Hematopoietic multipotent progenitor cell treated with erythropoietin and hydrocortisone succinate and interleukin-3 and kit ligand, for 17 days (in vitro differentiated cells): Measurements from ENCODE around the gene ZNF484.
"Not testable (repeated sequence)": the region's sequence is repeated elsewhere in the genome, so short reads cannot be mapped to it uniquely, and the experiment has no call there.

Experiments used
- DNase-seq: peaks from one replicate; pipeline ENCODE4 v3.0.0-alpha.2; 2015; ENCODE audit warnings: low spot score

Gene ZNF484

DNA sequence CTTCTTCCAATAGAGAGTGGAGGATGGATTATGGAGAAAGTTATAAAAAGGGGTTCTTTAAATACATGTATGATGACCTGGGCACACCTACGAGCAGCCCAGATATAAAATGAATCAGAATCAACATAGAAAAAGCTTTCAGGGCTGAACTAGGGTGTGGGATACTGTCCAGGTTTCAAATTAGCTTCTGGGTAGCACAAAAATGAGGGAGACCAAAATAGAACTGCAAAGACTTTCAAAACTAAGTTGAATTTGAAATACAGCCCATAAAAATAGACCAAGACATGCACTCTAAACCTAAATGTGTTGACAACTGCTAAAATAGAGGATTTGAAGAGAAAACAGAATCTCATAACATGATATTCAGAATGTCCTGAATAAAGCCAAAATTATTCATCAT, 17.0 kb downstream of the ZNF484 start:
- DNase-seq: no peak

DNA sequence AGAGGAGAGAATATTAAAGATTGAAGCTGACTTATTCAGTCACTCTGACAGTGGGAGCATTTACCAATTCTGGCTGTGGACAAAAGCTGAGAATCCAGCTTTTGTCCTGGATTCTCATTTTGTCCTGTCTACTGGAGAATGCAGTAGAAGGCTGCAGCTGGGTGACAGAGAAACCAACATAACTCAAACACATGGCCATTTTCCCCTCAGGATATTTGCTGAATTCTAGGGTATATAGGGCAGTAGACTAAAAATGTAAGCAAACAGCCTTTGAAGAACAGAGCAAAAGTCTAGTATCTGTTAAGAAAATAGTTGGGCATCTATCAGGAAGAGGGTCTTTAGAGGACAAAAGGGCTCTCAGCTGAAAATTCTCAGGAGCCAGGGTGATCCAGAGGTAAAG, 20.6 kb downstream of the ZNF484 start:
- DNase-seq: no peak

DNA sequence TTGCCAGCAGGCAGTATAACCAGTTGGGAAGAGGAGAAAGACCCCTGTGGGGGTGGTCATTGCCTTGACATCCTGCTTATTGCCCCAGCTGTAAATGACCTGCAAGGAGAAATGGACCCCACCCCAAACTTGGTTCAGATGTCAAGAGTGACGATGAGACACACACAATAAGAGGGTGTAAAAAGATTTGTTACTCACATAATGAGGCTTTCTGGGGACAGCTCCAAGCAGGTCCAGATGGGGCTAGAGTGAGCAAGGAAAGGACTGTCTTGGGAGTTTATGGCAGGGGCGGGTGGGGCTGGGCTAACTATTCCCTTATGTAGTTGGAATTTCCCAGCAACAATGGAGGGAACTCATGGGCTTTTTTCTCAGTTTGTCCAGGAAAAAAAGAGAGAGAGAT, 24.1 kb downstream of the ZNF484 start:
- DNase-seq: no peak

DNA sequence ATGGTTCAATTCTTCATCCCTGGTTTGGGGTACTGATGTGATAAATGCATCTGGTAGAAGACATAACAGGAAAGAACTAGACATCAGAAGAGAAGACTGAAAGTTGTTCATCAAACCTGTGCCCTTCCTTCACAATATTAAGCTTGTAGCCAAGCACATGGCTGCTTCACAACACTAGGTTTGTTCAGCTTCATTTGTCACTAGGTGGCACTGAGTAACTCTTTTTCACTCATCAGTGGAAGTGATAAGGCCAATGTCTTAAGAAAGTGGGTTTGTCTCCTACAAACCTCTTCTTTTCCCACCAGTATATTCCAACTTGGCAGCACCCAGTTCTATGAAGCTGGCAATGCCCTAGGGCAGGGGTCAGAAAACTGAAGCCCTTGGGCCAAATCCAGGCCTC, 26.9 kb downstream of the ZNF484 start:
- no peak for DNase-seq

DNA sequence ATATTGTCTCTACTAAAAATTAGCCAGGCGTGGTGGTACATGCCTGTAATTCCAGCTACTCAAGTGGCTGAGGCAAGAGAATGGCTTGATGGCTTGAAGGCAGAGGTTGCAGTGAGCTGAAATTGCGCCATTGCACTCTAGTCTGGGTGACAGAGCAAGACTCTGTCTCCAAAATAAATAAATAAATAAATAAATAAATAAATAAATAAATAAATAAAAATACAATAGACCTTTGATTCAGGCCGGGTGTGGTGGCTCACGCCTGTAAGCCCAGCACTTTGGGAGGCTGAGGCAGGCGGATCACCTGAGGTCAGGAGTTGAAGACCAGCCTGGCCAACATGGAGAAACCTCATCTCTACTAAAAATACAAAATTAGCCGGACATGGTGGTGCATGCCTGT, 29.1 kb downstream of the ZNF484 start:
- not testable (repeated sequence) for DNase-seq

DNA sequence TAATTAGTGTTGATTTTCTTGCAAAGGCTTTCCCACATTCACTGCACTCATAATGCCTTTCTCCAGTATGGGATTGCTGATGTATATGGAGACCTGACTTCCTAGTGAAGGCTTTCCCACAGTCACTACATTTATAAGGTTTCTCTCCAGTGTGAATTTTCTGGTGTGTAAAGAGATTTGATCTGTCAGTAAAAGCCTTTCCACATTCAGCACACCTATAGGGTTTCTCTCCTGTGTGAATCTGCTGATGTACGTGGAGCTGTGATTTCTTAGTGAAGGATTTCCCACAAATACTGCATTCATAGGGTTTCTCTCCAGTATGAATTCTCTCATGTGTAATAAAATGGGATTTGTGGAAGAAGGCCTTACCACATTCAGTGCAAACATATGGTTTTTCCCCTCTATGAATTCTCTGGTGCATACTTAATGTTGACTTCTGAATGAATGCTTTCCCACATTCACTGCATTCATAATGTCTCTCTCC, 31.1 kb downstream of the ZNF484 start:
- DNase-seq: no peak

DNA sequence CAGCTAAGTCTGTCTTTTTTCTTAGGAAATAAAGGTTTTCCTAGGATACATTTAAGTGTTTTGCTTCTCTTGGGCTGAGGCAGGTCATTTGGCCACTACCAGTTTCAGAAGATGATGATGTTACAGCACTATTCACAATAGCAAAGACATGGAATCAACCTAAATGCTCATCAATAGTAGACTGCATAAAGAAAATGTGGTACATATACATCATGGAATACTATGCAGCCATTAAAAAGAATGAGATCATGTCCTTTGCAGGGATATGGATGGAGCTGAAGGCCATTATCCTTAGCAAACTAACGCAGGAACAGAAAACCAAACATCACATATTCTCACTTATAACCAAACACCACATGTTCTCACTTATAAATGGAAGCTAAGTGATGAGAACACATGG, 39.4 kb downstream of the ZNF484 start:
- DNase-seq: not testable (repeated sequence)

DNA sequence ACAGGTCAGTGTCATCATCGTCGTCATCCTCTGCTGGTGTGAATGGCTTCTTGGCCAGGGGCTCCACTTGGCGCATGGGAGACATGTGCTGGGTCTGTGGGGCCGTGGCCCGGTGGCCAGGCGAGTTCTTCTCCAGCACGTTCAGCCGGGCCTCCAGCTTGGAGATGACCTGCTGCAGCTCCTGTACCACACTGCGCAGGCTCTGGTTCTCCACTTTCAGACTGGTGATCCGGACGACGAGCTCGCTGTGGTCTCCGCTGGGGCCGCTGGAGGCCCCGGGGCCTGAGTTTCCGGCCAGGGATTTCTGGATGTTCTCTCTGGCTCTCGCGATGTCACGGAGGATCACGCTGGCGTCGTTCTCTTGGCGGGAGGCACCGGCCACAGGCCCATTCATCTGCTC, 40.6 kb downstream of the ZNF484 start:
- no peak for DNase-seq

DNA sequence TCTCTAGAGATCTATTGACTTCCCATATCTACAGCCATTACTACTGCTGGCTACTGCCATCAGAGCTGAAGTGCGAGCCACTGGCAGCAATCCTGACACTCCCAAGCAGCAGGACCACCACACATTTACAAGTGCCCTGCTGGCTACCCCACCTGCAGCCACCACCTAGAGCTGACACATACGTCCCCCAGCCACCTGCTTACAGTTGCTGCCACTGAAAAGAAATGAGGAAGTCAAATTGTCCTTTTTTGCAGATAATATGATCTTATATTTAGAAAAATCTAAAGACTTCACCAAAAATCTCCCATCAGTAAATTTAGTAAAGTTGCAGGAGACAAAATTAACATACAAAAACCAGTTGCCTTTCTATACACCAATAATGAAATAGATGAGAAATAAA, 48.4 kb downstream of the ZNF484 start:
- no peak for DNase-seq

DNA sequence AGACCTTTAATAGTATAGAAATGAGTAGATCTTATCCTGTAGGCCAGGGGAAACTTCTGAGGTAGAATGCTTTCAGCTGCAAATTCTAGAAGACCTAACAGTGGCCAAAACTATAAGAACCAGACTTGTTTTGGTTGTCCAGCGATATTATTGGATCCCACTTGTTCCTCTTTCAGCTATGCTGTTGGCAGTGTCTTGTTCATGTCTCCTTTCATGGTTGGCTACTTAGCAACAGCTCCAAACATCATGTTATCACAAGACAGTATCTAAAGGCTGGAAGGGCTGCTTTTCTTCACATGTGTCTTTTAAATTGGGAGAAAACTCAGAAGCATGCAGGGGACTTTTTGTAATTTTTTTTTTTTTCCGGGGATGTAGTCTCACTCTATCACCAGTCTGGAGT, 52.8 kb downstream of the ZNF484 start:
- not testable (repeated sequence) for DNase-seq

DNA sequence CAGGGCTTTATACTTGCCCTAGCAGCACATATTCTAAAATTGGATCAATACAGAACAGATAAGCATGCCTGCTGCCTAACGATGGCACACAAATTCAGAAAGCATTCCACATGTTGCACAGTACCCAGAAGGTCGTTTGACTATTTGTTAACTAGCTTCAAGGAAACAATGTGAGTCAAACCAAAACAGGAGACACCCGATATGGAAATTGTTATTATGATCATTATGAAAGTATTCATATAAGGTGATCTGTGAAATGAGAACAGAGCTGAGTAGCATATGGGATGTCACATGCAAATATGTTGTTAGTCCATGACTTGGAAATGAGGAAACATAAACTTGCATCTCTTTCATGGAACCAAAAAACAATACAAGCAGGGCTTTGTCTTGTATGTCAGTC, 56.9 kb downstream of the ZNF484 start:
- no peak for DNase-seq

DNA sequence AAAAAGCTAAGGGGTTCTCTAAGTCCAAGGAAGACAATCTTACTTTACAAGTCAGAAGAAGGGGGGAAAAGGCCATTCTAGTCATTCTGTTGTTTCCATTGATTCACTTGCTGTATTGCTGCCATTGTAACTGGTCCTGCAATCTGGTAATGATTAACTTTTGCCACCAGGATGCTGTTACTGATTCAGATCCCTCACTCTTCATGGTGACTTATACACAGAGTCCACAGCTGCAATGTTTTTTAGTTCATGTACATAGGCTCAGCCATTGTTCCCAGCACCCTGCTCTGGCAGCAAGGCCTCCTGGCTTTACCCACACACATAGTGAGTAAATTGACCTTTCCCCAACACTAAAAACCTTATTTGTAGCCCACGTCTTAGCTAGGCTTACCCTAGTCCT, 57.9 kb downstream of the ZNF484 start:
- DNase-seq: not testable (repeated sequence)

DNA sequence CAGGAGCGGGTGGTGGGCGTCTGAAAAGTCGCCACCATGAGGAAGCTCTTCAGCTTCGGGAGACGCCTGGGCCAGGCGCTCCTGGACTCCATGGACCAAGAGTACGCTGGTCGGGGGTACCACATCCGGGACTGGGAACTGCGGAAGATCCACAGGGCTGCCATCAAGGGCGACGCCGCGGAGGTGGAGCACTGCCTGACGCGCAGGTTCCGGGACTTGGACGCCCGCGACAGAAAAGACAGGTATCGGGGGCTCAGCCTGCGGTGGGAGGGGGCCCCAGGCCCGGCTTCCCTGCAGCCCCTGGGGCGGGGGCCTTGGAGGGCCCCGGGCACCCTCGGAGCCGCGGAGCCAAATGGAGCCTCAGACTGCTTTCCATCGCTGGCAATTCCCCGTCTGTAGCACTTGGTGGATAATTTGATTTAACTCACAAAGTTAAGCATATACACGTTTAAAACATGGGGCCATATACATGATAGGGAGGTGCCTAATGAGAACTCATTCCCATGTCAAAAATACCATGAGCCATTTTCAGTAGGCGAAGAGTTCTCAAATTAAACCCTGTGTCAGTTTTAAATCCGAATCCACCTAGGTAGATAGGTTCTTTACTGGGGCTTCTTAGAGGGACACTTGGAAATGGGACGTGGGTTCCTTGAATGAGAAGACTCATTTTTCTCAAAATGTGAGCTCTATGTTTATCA, 68.1 kb downstream of the ZNF484 start:
- not testable (repeated sequence) for DNase-seq

DNA sequence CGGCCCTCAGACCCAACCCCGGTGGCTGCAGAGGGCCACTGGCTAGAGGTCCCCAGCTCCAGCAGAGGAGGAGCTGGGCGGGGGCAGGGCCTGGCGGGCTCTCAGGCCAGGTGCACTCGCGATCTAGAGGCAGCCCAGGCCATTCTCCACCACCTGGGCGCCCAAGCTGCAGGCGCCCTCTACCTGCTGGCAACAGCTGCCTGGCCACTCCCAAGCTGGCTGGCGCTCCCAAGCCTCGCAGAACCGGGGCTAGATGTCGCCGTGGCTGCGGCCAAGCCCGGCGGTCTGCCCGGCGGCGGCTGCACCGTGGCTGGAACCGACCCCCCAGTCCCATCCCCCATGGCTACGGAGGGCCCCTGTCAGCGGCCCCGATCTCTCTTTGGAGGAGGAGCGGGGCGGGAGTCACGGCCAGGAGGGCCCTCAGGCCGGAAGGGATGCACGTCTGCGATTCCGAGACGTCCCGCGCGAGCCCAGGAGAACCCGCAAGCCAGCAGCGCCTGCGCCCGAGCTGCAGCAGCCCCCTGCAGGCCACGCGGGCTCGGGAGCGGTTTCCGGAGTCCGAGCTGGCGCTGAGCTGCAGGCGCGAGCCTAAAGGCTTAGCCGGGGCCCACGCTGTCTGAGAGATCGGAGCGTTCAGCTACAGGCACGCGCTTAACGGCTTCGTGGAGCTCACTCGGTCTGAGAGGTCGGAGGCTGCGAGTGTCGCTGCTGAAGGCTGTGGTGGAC, 68.9 kb downstream of the ZNF484 start:
- DNase-seq: no peak

DNA sequence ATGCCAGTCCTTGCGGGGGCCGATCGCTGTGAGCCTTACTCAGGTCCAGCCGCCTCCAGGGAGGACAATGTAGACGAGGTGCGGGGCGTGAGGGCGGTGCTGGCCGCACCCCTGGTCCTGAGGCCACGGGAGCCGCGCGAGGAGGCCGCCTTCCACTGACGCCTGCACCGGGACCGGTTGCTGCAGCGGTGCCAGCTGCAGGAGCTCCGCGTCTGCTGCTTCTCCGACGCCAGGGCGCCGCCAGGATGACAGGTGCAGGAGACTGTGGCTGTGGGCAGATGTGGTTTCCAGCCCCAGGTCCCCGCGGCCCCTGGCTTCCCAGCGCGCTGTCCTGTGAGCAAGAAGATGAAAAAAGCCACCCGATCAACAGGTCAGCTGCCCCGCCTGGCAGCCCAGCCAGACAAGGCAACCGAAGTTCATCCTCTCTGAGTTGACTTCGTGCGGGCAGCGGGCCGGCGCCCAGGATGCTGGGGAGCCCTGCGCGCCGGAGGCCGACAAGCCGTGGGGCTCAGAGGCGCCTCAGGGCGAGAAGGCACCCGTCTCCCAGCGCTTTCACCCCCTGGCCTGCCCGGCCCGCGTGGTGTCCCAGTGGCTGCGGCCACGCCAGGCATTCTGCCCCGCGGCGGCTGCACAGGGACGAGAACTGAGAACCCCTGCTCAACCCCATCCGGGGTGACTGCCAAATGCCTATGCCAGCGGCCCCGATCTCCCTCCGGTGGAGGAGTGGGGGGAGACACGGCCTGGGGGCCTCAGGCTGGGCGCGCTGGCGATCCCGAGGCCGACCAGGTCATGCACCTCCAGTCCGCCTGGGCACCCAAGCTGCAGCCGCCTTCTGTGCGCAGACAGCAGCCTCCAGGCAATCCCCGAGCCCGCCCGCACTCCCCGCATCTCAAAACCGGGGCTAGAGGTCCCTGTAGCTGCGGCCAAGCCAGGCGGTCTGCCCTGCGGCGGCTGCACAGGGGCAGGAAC, 69.8 kb downstream of the ZNF484 start:
- no peak for DNase-seq

DNA sequence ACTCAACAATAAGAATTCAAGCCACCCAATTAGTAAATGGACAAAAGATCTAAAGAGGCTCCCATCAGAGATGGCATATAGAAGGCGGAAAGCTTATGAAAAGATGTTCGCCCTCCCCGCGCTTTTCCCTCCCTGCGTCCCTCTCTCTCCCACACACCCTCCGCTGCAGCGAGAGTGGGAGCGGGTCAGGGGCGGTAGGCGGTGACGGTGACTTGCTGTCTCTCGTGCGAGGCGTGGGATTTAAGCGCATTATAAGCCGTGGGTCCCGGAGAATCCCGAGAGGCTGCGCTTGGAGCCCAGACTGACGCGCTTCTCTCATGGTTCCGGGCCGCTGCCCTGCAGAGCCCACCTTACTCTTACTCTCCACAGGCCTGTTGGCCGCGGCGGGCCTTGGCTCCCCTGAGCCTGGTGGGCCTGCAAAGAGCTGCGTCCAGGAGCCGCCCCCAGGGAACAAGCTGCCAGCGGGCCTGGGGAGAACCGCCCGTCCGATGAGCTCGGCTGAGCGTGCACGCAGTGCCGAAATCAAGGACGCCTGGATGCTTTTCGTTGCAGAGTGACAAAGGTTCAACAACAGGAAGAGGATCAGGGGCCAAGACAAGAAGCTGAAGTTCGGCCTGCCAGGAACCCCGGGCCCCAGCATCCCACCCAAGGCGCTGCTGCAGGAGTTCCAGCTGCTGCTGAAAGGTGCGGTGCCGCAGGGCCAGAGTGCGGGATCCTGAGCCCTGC, 70.6 kb downstream of the ZNF484 start:
- no peak for DNase-seq

DNA sequence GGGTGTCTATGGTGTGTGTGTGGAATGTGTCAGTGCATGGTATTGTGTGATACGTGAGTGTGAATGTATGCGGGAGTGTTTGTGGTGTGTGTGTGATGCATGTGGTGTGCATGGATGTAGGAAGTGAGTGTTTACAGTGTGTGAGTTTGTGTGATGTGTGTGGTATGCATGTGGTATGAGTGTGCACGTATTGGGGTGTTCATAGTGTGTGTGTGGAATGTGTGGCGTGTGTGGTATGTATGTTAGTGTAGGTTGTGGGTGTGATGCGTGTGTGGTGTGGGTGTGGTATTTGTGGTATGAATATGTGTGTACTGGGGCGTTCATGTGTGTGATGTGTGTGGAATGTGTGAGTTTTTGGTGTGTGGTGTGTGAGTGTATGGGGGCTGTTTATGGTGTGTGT, 73.1 kb downstream of the ZNF484 start:
- no peak for DNase-seq

DNA sequence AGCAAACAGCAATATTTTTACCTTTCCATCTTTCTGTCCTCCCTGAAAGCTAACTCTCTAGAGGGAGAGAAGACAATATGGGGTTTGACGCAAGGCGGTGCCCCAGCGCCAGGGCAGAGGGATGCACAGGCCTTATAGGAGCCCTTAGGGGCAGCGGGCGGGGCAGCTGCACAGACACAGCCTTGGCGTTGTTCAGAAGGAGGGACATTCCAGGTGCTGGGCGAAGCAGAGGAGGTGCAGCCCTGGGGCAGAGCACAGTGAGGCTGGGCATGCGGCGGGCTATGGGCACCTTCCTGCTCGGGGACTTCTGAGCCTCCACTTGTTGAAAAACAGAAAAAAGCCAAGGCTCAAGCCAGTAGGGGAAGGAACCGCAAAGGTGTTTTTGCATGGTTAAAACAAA, 79.5 kb downstream of the ZNF484 start:
- no peak for DNase-seq

DNA sequence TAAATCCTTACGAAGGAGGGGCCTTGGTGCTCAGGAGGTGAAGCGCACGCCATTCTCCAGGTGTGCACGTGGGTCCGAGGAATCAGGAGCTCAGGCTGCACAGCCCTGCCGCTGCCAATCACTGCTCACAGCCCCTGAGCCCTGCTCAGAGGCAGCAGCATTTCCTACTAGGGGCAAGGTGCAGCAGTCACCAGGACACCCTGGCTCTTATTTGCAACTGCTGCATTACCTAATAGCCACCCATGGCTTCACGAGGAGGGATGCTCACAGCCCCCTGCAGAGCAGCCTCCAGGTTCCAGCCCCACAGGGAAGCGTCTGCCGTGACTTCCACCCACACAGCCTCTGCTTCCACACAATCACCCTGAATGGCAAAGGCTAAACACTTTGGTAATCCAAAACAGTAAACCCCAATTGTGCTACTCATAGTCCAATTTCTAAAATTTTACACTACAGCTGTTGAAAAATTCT, 81.5 kb downstream of the ZNF484 start:
- DNase-seq: not testable (repeated sequence)

DNA sequence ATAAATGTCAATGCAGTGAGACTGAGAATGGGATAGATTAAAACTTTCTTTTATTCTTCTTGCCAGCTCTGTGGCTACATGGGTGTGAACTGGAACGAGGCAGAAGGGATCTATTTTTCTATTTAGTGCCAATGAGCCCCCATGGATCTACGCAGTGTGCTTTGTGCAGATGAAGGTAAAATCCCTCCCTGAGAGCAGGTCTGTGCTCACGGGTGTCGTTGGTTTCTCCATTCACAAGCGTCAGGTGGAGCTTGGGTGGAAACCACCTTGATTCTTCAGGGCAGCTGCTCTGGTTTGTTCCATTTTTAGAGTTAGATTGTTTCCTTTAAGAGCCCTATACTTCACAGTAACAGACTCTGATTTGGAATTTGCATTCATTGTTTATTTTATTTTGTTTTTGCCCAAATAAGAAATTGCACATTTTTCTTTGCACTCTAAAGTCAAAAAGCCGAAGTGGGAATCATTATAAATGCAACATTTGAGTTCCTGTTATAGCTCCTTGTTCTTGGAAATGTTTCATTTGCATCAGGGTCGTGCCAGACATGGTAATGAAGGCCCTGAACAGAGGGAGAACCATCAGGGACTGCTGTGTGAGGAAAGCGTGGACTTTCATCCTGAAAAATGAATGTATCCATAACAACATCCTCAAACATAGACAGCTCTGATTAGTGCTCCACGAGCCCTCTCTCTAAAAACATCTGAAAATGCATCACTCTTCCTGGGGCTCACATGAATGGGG, 82.1 kb downstream of the ZNF484 start:
- no peak for DNase-seq
